ENCODE data around the gene PLEKHG5.

The PLEKHG5 gene

DNA sequence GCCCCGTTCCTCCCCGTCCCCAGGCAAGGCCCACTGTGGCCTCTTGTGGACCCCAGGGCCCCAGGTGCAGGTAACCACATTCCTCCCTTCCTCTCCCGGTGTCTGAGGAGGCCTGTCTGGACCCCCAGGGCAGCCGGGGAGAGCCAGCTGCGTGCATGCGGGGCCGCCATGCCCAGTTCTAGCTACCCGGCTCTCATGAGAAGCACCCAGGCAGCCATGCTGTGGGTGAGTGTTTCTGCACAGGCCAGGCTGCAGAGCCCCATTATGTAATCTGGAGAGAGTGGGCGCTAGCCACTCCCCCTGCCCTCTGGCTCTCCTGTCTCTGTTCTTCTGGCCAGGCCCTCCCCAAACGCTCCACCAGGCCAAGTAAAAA is 18.4 kb upstream of the PLEKHG5 start:
- DNase-seq, result no peak

DNA sequence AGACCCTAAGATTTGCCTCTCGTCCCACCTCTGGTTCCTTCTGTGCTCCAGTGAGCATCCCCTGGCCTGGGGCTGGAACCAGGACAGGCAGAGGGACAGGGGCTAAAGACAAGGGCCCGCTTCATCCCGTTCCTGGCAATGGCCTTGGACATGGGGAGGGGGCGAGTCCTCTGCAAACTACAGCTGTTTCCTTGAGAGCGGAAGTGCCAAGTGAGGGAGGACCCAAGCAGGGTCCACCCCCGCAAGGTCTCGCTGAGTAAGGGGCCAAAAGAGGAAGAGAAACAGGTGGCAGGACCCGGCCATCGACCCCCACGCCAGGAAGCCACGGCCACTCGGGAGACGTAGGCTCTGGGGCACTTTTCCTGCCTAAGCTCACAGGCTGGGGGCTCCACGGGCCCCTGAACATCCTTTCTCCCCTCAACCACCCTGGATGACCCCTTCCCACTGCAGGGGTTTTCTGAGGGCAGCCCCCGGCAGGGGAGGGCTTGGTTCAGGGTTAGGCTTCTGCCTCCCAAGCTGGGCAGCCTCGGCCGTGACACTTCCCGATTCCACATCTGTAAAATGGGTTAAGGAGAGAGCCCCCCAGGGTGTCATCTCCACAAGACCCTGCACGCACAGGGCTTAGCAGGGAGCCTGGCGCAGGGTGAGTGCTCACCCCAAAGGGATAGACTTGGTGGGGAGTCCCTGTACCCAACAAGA is 17.9 kb upstream of the PLEKHG5 start:
- DNase-seq, result no peak

DNA sequence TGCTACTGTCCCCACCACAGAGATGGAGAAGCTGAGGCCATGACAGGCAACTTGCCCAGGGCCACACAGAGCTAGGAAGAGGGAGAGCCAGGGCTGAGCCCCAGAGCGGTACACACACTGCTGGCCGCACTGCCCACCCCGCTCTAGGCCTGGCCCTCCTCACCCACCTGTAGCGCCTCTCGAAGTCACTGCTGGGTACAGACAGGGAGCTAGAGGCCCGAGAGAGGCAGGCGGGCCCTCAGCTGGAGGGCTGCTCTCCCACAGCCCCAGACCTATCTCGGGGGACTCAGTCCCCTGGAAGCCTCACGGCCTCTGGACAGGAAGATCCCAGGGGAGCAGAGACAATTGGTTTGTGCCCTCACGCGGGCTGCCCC is 17.3 kb upstream of the PLEKHG5 start:
- no peak for DNase-seq

DNA sequence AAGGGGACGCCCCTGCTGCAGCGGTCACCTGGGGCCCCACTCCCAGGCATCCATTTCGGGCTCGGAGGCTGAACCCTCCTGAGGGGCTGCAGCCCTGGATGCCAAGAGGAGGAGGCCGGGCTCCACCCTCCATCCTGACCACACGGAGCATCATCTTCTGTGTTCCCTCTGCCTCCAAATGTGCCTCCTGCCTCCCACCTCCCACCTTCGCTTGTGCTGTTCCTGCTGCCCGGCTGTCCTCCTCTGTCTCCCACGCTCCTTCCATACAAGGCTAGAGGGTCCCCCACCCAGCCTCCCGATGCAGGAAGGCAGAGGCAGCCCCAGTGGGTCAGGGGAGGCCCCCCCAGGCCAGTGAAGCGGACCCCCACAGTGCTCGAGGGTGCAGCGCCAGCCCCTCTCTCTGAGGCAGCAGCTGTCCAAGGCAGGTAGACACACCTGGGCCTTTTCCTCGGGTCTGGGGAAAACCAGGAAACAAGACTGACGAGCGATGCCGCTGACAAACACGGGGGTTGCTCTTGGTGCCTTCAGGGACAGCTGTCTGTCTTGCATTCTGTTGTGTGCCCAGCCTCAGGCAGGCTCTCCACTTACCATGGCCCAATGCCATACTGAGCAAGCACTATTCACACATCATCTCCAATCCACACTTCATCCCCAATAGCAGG is 16.8 kb upstream of the PLEKHG5 start:
- no peak for DNase-seq

DNA sequence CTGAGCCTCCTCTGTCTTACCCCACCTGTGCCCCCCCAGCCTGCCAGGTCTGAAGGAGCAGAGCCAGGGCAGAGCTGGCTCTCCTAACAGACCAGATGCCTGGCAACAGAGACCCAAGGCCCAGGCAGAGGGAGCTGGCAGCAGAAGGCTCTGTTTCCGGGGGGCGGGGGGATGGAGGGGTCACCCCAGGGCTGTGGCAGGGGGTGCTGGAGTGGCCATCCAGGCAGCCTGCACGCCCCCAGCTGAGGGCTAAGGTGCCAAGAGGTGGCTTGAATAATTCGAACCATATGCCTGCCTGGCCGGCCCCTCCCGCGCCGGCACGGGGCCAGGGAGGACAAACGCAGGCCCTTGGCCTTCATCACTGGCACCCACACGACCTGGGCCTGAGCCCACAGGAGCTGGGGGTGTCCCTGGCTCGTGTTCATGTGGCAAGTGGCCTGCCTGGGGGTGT is 16.0 kb upstream of the PLEKHG5 start:
- DNase-seq, result no peak

DNA sequence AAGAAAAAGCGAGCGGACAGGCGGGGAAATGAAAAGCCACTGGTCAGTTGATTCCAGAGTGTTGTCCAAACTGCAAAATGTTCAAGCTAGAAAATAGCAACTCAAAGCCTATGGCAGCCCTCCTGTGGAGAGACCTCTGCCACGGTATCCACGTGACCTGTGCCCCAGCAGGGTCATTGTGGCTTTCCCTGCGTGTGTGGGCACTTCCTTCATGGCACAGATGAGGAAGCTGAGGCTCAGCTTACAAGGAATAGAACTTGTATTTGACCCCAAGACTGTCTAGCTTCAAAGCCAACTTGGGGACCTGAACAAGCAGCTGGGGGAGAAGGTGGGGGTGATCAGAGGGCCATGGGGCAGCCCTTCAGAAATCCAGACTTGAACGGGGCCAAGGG is 15.6 kb upstream of the PLEKHG5 start:
- no peak for DNase-seq

DNA sequence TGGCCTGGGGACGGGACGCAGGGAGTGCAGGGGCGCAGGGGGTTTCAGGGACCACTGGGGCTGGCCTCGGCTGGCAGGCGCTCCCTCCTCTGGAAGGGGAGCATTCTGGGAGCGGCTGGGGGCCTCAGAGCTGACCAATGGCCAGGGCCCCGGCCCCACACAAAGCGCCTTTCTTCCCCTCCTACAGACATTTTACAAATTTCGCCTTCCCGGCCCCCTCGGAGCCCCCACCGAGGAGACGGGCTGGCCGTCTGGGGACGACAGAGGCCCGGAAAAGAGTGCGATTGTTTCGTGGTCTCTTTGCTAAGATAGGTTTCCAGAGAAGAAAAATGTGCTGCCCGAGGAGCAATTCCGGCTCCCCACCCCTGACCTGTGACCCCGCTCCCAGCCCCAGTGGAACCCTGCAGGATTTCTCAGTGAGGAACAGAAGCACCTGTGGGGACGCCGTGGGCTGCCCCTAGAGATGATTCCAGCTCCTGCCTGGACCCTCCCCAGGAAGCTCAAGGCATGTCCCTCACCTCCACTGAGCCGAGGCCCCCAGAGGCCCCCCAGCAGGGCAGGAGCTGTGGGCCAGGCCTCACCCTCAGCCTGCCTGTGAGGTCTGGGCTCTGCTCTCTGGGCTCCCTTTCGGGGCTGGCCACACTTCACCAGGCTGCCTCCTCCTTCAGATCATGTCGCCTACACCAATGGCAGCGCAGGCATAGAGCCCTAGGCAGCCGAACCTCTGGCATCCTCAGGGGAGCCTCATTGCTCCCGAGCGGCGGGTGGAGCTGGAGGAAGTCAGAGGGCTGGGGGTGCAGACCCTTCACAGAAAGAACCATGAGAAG is 15.0 kb upstream of the PLEKHG5 start:
- no peak for DNase-seq

DNA sequence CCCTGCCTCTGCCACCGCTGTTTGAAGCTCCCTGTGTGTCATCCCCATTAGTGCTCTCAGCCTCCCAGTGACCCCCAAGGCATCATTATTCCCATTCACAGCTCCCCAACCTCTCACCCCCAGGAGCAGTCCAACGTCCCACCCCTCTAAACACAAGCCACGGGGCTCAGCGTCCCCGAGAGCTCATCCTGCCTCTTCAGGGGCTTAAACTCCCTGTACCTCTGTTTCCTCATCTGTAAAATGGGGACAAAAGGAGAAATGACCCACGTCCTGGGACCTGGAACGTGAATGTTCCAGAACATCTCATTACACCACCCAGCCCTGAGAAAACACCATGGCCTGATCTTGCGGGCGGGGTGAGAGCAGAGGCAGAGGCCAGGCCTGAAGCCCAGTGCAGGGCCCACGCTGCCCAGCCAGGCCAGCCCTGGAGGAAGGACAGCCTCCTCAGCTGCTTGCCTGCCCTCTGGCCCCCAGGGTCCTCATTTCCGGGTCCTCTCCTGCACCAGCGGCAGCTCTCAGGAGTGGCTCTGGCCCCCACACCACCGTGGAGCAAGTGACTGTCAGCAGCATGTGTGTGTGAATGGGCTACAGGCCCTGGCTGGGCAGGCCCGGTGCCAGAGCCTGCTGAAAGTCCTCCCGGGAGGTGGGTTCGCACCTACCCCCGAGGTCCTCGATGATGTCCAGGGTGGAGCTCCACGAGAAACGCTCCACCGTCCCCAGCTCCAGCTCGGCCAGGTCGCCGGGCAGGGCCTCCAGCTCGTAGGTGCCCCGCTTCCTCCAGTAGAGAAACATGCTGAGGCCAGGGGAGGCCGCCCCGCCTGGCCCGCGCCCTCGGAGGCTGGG is 14.1 kb upstream of the PLEKHG5 start:
- no peak for DNase-seq

DNA sequence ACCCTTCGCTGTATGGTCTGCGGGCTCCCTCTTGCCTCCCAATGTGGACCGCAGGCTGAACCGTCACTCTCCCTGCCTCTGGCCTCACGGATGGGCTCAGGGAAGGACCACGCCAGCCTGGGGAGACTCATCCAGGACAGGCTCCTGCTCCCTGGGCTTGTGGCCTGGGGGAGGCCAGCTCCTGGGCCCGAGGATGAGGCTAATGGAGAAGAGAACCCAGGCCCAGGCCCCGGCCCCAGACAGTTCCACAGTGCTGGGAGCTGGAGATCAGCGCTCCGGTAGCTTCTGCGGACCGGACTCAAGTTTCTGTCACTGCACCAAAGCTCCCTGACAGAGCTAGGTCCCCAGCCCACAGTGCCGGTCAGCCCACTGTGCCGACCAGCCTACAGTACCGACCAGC is 13.4 kb upstream of the PLEKHG5 start:
- no peak for DNase-seq

DNA sequence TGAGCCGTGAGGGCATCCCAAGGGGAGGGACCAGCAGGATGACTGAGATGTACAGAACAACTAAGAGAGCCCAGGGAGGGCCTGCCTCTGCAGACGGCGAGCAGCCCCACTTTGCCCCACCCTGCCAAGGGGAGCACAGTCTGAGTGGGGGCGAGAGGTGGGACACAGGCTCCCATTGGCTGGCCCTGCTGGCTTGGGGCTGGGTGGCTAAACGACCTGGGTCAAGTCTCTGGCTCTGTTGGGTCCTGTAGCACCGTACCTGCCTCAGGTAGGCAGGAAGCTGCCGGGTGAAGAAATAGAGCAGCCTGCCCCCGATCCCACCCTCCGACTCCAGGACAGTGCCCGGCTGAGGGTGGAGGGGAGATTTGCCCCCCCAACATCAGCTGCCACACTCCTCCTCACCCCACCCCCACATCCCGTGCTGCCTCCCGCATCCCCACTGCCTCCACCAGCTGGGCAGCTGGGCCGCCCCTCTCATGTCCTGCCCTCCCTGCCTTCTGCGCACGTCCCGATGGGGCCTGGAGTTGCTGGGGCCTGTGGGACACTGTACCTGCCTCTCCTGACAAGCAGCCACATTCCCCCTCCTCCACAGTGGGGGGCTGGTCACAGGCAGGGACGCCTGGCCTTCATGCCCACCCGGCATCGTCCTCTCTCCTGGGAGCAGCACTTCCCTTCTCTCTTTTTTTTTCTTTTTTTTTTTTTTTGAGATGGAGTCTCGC is 12.6 kb upstream of the PLEKHG5 start:
- no peak for DNase-seq

DNA sequence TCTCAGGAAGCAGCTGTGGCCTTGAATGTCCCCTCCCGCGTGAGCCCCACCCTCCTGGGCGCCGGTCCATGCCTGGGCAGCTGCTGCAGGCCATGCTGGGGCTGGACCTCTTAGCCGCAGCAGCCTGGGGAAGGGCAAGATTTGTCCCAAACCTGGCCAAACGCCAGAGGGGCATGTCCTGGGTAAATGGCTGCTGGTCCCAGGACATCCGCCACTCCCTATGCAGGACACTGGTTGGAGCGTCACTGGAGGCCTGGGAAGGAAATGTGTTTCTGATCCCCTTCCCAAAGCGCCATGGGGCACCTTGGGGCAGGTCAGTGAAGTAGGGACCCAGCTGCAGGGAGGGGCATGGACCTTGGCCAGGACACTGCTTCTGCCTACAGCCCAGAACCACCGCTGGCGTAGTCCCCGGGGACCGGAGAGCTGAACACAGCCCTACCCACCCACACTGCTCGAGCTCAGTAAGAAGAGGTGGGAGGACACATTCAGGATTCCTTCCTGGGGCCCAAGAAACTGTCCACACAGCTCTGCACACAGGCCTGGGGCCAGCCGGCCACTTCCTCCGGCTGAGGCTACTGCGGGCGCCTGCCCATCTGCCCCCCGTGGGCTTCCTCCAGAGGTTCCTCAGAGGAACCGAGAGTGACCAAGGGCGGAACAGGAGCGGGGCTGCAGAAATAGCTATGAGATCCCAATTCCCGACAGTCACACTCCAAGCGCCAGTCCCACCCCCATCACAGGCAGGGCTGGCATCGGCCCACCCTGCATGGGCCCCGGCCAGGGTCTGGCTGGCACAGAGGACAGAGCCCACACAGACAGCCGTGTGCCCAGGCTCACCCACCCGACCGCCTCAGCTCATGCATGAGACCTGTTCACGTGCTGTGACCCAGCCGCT is 10.8 kb upstream of the PLEKHG5 start:
- DNase-seq, result no peak

DNA sequence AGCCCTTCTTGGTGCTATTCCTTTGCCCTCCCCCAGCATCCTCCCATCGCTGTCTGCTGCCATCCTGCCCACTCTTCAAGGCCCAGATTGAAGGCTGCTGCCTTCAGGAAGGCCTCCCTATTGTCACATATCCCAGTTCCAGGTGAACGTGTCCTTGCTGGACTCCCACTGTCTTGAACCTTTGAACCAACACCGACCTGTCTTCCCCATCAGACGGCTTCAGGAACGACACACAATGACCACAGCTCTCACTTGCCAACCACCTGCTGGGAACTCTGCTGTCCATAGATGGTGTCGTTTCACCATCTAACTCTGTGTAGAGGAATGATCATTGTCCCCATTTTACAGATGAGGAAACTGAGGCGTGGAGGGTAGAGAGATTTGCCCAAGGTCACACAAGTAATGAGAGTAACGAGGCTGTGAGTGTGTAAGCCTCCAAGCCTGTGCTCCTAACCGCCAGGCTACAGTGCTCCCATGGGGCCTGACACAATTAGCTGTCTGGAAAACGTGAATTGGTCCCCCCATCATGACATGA is 9.9 kb upstream of the PLEKHG5 start:
- DNase-seq, result no peak

DNA sequence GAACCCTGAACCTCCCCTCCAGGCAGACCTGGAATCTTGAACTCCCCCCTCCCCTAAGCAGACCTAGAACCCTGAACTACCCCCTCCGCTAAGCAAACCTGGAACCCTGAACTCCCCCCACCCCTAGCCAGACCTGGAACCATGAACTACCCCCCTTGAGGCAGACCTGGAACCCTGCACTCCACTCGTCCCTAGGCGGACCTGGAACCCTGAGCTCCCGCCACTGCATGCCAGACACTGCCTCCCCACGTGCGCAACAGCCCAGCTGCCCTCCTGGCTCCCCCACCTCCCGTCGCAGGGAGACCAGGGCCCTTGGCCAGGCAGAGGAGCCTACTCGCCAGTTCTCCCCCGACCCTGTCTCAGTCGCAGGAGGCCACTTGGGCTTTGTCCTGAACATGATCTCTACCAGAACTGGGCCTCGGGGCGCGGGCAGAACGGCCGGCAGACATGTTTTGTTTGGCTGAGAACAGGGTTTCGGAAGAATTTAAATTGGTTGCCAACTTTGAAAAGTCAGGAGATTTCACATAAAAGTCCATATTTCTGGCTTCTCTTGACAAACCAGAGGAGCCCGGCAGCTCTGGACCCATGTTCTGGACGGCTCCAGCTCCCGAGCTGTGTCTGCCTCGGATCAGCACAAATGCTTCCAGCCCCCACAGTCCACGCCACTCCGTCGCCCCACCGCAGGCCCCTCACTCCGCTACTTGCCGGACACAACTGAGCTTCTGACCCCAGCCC is 9.2 kb upstream of the PLEKHG5 start:
- DNase-seq, result no peak

DNA sequence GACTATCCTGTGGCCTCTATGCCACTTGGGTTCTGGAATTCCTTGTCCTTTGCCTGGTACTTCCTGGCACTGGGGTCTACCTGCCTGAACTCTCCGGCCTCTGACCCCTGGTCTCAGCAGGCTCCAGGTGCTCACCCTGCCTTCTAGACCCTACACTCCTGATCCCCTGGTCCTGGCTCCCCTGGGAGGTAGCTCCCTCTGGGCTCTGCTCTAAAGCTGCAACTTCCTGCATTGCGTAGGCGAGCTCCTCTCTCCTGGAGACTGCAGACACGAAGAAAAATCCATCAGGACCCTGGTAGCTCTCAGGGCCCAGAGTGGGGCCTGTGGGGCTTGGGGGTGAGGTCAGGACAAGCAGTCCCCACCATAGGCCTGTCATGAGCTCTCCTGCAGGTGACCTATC is 7.8 kb upstream of the PLEKHG5 start:
- DNase-seq, result no peak

DNA sequence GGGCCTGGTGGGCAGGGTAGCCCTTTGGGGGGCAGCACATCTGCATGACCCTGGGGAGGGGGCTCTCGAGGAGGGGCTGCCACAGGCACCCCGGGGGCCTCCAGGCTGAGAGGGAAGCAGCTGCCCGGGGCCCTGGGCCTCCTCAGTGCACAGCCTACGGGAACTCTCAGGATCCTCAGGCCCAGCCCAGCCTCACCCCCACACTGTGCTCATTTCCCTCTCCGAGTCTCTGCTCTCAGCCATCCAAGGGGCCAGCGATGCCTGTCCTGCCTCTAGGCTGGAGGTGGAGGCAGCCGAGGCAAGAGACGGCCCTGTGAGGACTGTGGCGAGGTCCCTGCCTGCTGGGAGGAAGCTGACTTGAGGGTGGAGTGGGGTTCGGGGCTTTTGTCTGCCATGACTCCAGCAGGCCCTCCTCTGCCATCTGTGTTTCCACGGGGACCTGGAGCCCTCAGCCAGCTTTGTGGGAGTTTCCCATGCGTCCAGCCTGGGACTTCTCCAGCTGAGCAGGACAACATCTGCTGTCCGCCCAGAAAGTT is 7.2 kb upstream of the PLEKHG5 start:
- DNase-seq, result no peak

DNA sequence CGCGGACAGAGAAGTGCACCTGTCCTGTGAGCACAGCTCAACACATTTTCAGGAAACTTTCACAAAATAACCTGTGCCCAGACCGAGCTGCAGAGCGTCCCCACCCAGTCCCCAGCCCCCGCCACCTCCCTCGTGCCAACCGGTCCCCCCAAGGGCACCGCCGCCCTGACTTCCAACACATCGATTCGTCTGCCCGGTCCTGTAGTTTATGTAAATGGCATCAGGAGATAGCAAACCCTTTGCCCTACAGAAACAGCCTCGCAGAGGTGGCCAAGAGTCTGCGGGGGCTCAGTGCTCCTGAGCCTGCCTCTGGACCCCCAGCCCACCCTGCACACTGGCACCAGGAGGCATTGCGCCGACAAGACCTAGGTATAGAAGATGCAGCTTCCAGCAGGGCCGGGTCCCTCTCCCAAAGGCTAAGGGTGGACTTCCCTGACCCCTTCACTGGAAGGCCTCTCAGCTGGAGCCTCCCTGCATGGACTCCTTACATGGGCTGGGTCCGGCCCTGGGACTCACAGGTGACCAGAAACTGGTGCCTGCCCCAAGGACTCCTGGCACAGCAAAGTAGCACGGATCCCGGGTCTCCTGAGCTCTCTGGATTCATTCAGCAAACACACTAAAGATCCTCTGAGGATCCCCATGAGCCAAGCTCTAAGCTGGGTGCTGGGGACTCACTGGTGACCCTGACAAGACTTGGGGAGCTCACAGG is 6.6 kb upstream of the PLEKHG5 start:
- DNase-seq, result no peak

DNA sequence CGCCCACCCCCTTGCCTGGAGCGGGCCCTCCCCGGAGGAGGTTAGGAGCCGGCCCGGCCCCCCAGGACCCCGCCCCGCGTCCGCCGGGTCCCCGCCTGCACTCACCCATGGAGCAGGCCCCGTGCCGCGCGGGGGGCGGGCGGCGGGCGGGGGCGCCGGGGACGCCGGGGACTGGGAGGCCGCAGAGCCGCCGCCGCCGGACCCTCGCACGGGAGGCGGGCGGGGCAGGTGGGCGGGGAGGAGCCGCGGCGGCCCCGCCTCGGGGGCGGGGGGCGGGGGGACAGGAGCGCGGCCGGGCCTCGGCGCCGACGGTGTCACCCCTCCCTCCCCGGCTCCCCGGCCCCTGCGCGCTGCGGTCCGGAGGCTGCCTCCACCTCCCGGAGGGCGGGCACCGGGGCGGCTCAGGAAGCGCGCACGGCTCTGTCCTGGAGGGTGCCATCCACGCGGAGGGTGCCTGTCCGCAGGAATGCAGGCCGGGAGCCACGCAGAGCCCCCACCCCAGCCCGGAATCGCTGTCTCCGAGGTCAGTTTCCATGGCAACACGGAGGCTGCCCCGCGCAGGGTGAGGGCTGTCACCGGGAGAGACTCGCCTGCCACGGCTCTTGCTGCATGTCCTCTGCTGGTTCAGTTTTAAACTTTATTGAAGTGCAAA is 5.9 kb upstream of the PLEKHG5 start:
- DNase-seq, result peak; percentile 36

DNA sequence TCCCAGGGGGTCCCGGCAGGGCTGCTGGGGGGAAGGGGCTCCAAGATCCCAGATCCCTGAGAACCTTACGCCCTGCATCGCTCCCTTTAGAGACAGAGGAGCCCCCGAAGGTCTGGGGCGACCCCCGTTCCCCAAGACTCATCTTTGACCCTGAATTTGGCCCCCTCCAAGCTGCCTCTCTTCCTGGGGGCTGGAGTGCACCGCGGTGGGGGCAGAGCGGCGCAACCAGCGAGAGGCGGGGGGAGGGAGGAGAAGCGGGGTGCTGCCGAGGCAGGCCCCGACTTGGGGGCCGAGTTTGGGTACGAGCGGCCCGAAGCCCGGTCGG is 5.4 kb upstream of the PLEKHG5 start:
- no peak for DNase-seq

DNA sequence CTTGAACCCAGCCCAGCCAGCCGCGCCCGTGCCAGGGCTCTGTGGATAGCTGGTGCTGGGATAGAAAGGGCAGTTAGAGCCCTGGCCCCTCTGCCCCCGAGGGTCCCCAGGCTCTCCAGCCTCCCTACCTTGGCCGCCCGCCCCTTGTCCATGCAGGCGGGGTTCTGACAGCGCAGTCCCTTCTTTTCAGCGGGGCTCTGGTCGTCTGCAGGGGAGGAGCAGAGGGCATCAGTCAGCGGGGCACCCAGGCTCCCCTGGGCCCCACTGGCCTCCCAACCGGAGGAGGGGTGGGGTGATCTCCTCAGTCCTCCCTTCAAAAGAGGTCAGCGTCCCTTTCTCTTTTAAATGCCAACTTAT is 4.9 kb upstream of the PLEKHG5 start:
- DNase-seq, result no peak

All from activated gamma-delta T cell treated with Interleukin-2 at 50 U/mL for 16 hours (primary cell).